Endodermal cell (in vitro differentiated cells): ENCODE results near the gene ZNF689. TPM values are rescaled to one million over a fixed set of nuclear protein-coding genes. Genes with fewer than 3 reads are reported as not detected.

Experiments
- DNase-seq: peaks from one replicate; pipeline ENCODE4 v3.0.0-alpha.2; 2017
- H3K27ac ChIP-seq: 2 replicates; pipeline ENCODE4 v1.5.1; 2013; ENCODE audit warnings: mild to moderate bottlenecking, low read depth, low read length, moderate library complexity
- H3K27me3 ChIP-seq: 2 replicates; pipeline ENCODE4 v1.6.1; 2013; ENCODE audit warnings: mild to moderate bottlenecking, low read length, moderate library complexity; ENCODE audit not compliant: insufficient read depth, control insufficient read depth, poor library complexity, severe bottlenecking
- H3K36me3 ChIP-seq: 2 replicates; pipeline ENCODE4 v1.7.0; 2013; ENCODE audit warnings: mild to moderate bottlenecking, low read length, moderate library complexity; ENCODE audit not compliant: control insufficient read depth, insufficient read depth
- H3K4me1 ChIP-seq: one replicate; pipeline ENCODE4 v1.7.0; 2013; ENCODE audit warnings: low read length; ENCODE audit not compliant: control insufficient read depth, insufficient read depth
- H3K4me3 ChIP-seq: 2 replicates; pipeline ENCODE4 v1.5.1; 2013; ENCODE audit warnings: mild to moderate bottlenecking, low read length, moderate library complexity
- H3K9ac ChIP-seq: 2 replicates; pipeline ENCODE4 v1.6.1; 2013; ENCODE audit warnings: mild to moderate bottlenecking, low read length, moderate library complexity; ENCODE audit not compliant: poor library complexity, severe bottlenecking; ENCODE audit errors: extremely low read depth
- H3K9me3 ChIP-seq: 2 replicates; pipeline ENCODE4 v1.6.1; 2013; ENCODE audit warnings: mild to moderate bottlenecking, low read length, moderate library complexity; ENCODE audit not compliant: control insufficient read depth
- H3K27ac Mint-ChIP-seq: 2 replicates; pipeline ENCODE4 v1.8.0; 2020; ENCODE audit warnings: mixed read lengths
- H3K27me3 Mint-ChIP-seq: 2 replicates; pipeline ENCODE4 v1.8.0; 2021; ENCODE audit warnings: mild to moderate bottlenecking, mixed read lengths; ENCODE audit not compliant: insufficient read depth
- H3K36me3 Mint-ChIP-seq: 2 replicates; pipeline ENCODE4 v1.8.0; 2020; ENCODE audit warnings: low read depth, mixed read lengths
- H3K4me1 Mint-ChIP-seq: 2 replicates; pipeline ENCODE4 v1.8.0; 2020; ENCODE audit warnings: mixed read lengths
- H3K4me3 Mint-ChIP-seq: 2 replicates; pipeline ENCODE4 v1.8.0; 2020; ENCODE audit warnings: mild to moderate bottlenecking, moderate library complexity, mixed read lengths
- H3K9me3 Mint-ChIP-seq: 2 replicates; pipeline ENCODE4 v1.8.0; 2020; ENCODE audit warnings: mild to moderate bottlenecking, mixed read lengths
- CTCF ChIP-seq: fragments of 200-600 bp; sonication (generic); conservative IDR thresholded peaks from 2 replicates; pipeline ENCODE4 v1.5.0; 2021; ENCODE audit warnings: antibody characterized with exemption, mild to moderate bottlenecking
- WGBS, 2 experiments: methylation state at CpG; one replicate each; pipeline versions ENCODE4 v1.1.5 to v1.1.7; 2013; ENCODE audit warnings: missing lambda C conversion rate in 2 of 2, mixed read lengths in 1 of 2; ENCODE audit not compliant: insufficient coverage in 1 of 2, insufficient read length in 1 of 2; 5-methylcytosine and 5-hydroxymethylcytosine counted together
- total RNA-seq, 2 donors: library from RNA; stranded (reverse); fragmentation: NEBNext Ultra II Directional in 1 of 2; extraction: Animal tissue kit (Norgen Biotek cat#: 25700) in 1 of 2; gene quantifications; 2 replicates in 1 of 2; 3 replicates in 1 of 2; pipeline ENCODE4 v1.2.1, GENCODE V29; 2021

ZNF689 gene
- total RNA-seq, 2 donors from 2014 or later = 13.0 to 15.8 TPM

- H3K27me3 Mint-ChIP-seq = peaks cover 45% of the 10 kb centered on the region
These were observed 39.7 kb upstream of the ZNF689 start for GRCh38 chr16:30649725-30650368.

DNA sequence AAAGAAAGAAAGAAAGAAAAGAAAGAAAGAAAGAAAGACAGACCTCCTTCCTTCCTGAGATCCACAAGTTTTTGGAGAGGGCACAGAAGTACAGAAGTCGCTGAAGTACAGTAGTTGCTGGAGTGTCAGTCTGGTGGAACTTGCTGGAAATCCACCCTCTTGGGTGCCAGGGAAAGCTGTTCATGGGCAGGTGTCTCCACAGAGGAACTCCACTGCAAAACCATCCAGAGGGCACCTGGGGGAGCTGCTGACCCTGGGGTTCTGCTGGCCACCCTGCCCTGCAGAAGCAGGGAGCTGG is 37.0 kb upstream of the ZNF689 start:
- Mint-ChIP-seq H3K9me3 (no peaks in the 10 kb centered on the region), H3K27me3 (peaks cover 51% of the 10 kb centered on the region), H3K4me3 (no peak overlapping the region), H3K4me1 (peaks cover 6% of the 10 kb centered on the region), H3K27ac (no peak overlapping the region), H3K36me3 (no peaks in the 10 kb centered on the region)
- WGBS, 2 experiments = 89% methylated on average over 1 of the region's 1 CpG; no CpG with 5 or more reads in 1 of the 2 experiments
- H3K9ac ChIP-seq = no peak overlapping the region
- H3K9me3 ChIP-seq = no peaks in the 10 kb centered on the region
- no peak overlapping the region for H3K4me3 ChIP-seq
- H3K27me3 ChIP-seq = peaks cover 11% of the 10 kb centered on the region
- H3K36me3 ChIP-seq = no peaks in the 10 kb centered on the region
- H3K4me1 ChIP-seq = no peaks in the 10 kb centered on the region
- DNase-seq = no peak
- H3K27ac ChIP-seq = no peak overlapping the region
- no peak for TF ChIP-seq CTCF

More at GRCh38 chr16:30649725-30650368, 39.7 kb upstream of the ZNF689 start:
- Histone ChIP-seq H3K27ac (peak overlapping the region; percentile 57), H3K9me3 (no peaks in the 10 kb centered on the region), H3K4me1 (no peaks in the 10 kb centered on the region), H3K27me3 (peaks cover 7% of the 10 kb centered on the region), H3K9ac (no peak overlapping the region), H3K36me3 (peaks cover 8% of the 10 kb centered on the region), H3K4me3 (peak overlapping the region; percentile 64)
- Mint-ChIP-seq H3K9me3 (no peaks in the 10 kb centered on the region), H3K4me3 (peak overlapping the region; percentile 88), H3K27ac (peak overlapping the region; percentile 97), H3K36me3 (peaks cover 6% of the 10 kb centered on the region), H3K4me1 (peaks cover 8% of the 10 kb centered on the region)
- DNase-seq = no peak
- 75 to 85% methylated on average over 11 to 22 of the region's 22 CpGs for WGBS, 2 experiments
- no peak for TF ChIP-seq CTCF

GRCh38 chr16:30645727-30646126 is 35.5 kb upstream of the ZNF689 start:
- TF ChIP-seq CTCF = no peak
- Histone ChIP-seq H3K4me1 (no peaks in the 10 kb centered on the region), H3K36me3 (no peaks in the 10 kb centered on the region), H3K9ac (no peak overlapping the region), H3K9me3 (no peaks in the 10 kb centered on the region), H3K4me3 (no peak overlapping the region), H3K27ac (no peak overlapping the region), H3K27me3 (peaks cover 11% of the 10 kb centered on the region)
- Mint-ChIP-seq H3K36me3 (no peaks in the 10 kb centered on the region), H3K4me1 (no peaks in the 10 kb centered on the region), H3K4me3 (no peak overlapping the region), H3K27ac (no peak overlapping the region), H3K27me3 (peaks cover 45% of the 10 kb centered on the region), H3K9me3 (no peaks in the 10 kb centered on the region)
- no peak for DNase-seq
- WGBS, 2 experiments = 59 to 74% methylated on average over 2 to 6 of the region's 6 CpGs
